Measurements from ENCODE around the gene PSMC4. TPM values are rescaled to one million over a fixed set of nuclear protein-coding genes. Genes with fewer than 3 reads are reported as not detected.

The PSMC4 gene
- total and polyA plus RNA-seq, 2 donors (not counting 1 experiment from before 2014, with no cell fraction given): 58.2 to 63.0 TPM

GRCh38 chr19:39986643-39987042 lies 15.7 kb downstream of the PSMC4 start:
- ChIA-PET CTCF (interaction anchor here (0.6 kb wide), 1 partner anchor 724 kb away, joined by 3 read pairs; no protein-coding TSS in a partner anchor), POLR2A (no interaction called here)
- H3K27ac Mint-ChIP-seq: no peak overlapping the region
- no peak overlapping the region for H3K4me3 Mint-ChIP-seq
- ATAC-seq (ENCODE audit: low read depth) (no peak), DNase-seq (no peak)
- Histone ChIP-seq H3K4me2 (replicated peaks; ENCODE audit: low read depth, low read length, poor library complexity, severe bottlenecking) (no peak overlapping the region), H3K27ac (ENCODE audit: low read length in 2 of 2) (no peak overlapping the region), H3K9me3 (ENCODE audit: control extremely low read depth in 1 of 3, control insufficient read depth in 2 of 3, insufficient read depth in 1 of 3, low read length in 2 of 3) (peaks cover 11 to 23% (median 15%) of the 10 kb centered on the region in 3 donors), H3K4me3 (ENCODE audit: control extremely low read depth in 1 of 5, extremely low read depth in 1 of 5, insufficient read depth in 1 of 5, low read depth in 2 of 5, low read length in 4 of 5) (no peak overlapping the region), H3K9ac (ENCODE audit: low read length) (no peak overlapping the region), H2AFZ (ENCODE audit: insufficient read depth, low read depth, low read length, poor library complexity, severe bottlenecking) (no peak overlapping the region), H3K27me3 (replicated peaks in 1 of 4; ENCODE audit: control extremely low read depth in 1 of 4, control insufficient read depth in 3 of 4, insufficient read depth in 4 of 4, low read length in 3 of 4) (no peaks in the 10 kb centered on the region), H4K20me1 (ENCODE audit: control insufficient read depth, insufficient read depth, low read length, poor library complexity, severe bottlenecking) (peaks cover 8% of the 10 kb centered on the region), H3K79me2 (ENCODE audit: control insufficient read depth, insufficient read depth, low read length) (peaks cover 63% of the 10 kb centered on the region), H3K36me3 (replicated peaks in 1 of 2; ENCODE audit: control extremely low read depth in 1 of 2, control insufficient read depth in 1 of 2, extremely low read depth in 1 of 2, insufficient read depth in 2 of 2, low read length in 1 of 2) (peaks cover 5 to 12% of the 10 kb centered on the region in 2 experiments), H3K4me1 (ENCODE audit: control insufficient read depth in 2 of 2, insufficient read depth in 2 of 2, low read length in 2 of 2) (no peaks in the 10 kb centered on the region)
- peaks cover 22% of the 10 kb centered on the region for H3K9me3 Mint-ChIP-seq (ENCODE audit: insufficient read depth)
- intact Hi-C loops (cut with micrococcal nuclease): no loop called here
- no peak for TF ChIP-seq EZH2 (IDR thresholded peaks at IDR 0.05; ENCODE audit: borderline replicate concordance, insufficient read depth, low read depth, low read length, poor library complexity, severe bottlenecking)
- TF ChIP-seq, protein P1, sequence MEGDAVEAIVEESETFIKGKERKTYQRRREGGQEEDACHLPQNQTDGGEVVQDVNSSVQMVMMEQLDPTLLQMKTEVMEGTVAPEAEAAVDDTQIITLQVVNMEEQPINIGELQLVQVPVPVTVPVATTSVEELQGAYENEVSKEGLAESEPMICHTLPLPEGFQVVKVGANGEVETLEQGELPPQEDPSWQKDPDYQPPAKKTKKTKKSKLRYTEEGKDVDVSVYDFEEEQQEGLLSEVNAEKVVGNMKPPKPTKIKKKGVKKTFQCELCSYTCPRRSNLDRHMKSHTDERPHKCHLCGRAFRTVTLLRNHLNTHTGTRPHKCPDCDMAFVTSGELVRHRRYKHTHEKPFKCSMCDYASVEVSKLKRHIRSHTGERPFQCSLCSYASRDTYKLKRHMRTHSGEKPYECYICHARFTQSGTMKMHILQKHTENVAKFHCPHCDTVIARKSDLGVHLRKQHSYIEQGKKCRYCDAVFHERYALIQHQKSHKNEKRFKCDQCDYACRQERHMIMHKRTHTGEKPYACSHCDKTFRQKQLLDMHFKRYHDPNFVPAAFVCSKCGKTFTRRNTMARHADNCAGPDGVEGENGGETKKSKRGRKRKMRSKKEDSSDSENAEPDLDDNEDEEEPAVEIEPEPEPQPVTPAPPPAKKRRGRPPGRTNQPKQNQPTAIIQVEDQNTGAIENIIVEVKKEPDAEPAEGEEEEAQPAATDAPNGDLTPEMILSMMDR (IDR thresholded peaks at IDR 0.05): no peak
- H3K4me1 Mint-ChIP-seq: peaks cover 9% of the 10 kb centered on the region
- H3K27me3 Mint-ChIP-seq: no peaks in the 10 kb centered on the region

- peaks cover 22% of the 10 kb centered on the region for H3K9me3 Mint-ChIP-seq (ENCODE audit: insufficient read depth)
- no peak for ATAC-seq (ENCODE audit: low read depth)
- H3K4me3 ChIP-seq (ENCODE audit: control extremely low read depth in 1 of 5, extremely low read depth in 1 of 5, insufficient read depth in 1 of 5, low read depth in 2 of 5, low read length in 4 of 5): no peak overlapping the region
- peaks cover 65% of the 10 kb centered on the region for H3K79me2 ChIP-seq (ENCODE audit: control insufficient read depth, insufficient read depth, low read length)
- H3K4me2 ChIP-seq (replicated peaks; ENCODE audit: low read depth, low read length, poor library complexity, severe bottlenecking): no peak overlapping the region
- H3K4me3 Mint-ChIP-seq: no peak overlapping the region
- H2AFZ ChIP-seq (ENCODE audit: insufficient read depth, low read depth, low read length, poor library complexity, severe bottlenecking): no peak overlapping the region
- H3K27ac Mint-ChIP-seq: no peak overlapping the region
- H3K9me3 ChIP-seq (ENCODE audit: control extremely low read depth in 1 of 3, control insufficient read depth in 2 of 3, insufficient read depth in 1 of 3, low read length in 2 of 3): peaks cover 11 to 23% (median 15%) of the 10 kb centered on the region in 3 donors
- peaks cover 4 to 12% of the 10 kb centered on the region in 2 experiments for H3K36me3 ChIP-seq (replicated peaks in 1 of 2; ENCODE audit: control extremely low read depth in 1 of 2, control insufficient read depth in 1 of 2, extremely low read depth in 1 of 2, insufficient read depth in 2 of 2, low read length in 1 of 2)
- intact Hi-C loops (cut with micrococcal nuclease): no loop called here
- no peaks in the 10 kb centered on the region for H3K27me3 Mint-ChIP-seq
- peaks cover 11% of the 10 kb centered on the region for H3K4me1 Mint-ChIP-seq
- ChIA-PET CTCF (interaction anchor here (0.6 kb wide), 1 partner anchor 724 kb away, joined by 3 read pairs; no protein-coding TSS in a partner anchor), POLR2A (no interaction called here)
- no peaks in the 10 kb centered on the region for H3K4me1 ChIP-seq (ENCODE audit: control insufficient read depth in 2 of 2, insufficient read depth in 2 of 2, low read length in 2 of 2)
- no peaks in the 10 kb centered on the region for H3K27me3 ChIP-seq (replicated peaks in 1 of 4; ENCODE audit: control extremely low read depth in 1 of 4, control insufficient read depth in 3 of 4, insufficient read depth in 4 of 4, low read length in 3 of 4)
- TF ChIP-seq, protein P1 (IDR thresholded peaks at IDR 0.05): no peak
- no peak for TF ChIP-seq EZH2 (IDR thresholded peaks at IDR 0.05; ENCODE audit: borderline replicate concordance, insufficient read depth, low read depth, low read length, poor library complexity, severe bottlenecking)
- DNase-seq: no peak
- H4K20me1 ChIP-seq (ENCODE audit: control insufficient read depth, insufficient read depth, low read length, poor library complexity, severe bottlenecking): peaks cover 8% of the 10 kb centered on the region
- H3K27ac ChIP-seq (ENCODE audit: low read length in 2 of 2): no peak overlapping the region
- H3K9ac ChIP-seq (ENCODE audit: low read length): no peak overlapping the region
Measured at GRCh38 chr19:39987167-39987566, 16.2 kb downstream of the PSMC4 start.
